ENCODE results near the gene CENPW. TPM values are rescaled to one million over a fixed set of nuclear protein-coding genes. Genes with fewer than 3 reads are reported as not detected.
A peak's percentile ranks its signal among the peaks of the same experiment; 100 is the strongest.

Gene CENPW
- total and polyA plus RNA-seq, 7 experiments from 2014 or later: 1.2 to 37.1 (median 3.9) TPM

- ATAC-seq (no peak), DNase-seq (no peak)
- no peaks in the 10 kb centered on the region for H3K36me3 ChIP-seq (ENCODE audit: control insufficient read depth in 2 of 3, insufficient read depth in 3 of 3, low read length in 3 of 3)
- Mint-ChIP-seq H3K36me3 (no peaks in the 10 kb centered on the region), H3K9me3 (no peaks in the 10 kb centered on the region), H3K4me3 (no peak overlapping the region), H3K27ac (no peak overlapping the region), H3K27me3 (peaks cover 0 to 4% (median 0%) of the 10 kb centered on the region in 5 donors), H3K4me1 (no peaks in the 10 kb centered on the region)
- no peaks in the 10 kb centered on the region for H3K27me3 ChIP-seq (ENCODE audit: control insufficient read depth in 2 of 2, insufficient read depth in 2 of 2, low read length in 2 of 2)
- H3K4me3 ChIP-seq (ENCODE audit: low read length): no peak overlapping the region
- H3K9me3 ChIP-seq (ENCODE audit: control insufficient read depth in 2 of 3, low read length in 3 of 3): no peaks in the 10 kb centered on the region
- no peaks in the 10 kb centered on the region for H3K4me1 ChIP-seq (ENCODE audit: control insufficient read depth in 2 of 2, insufficient read depth in 2 of 2, low read length in 2 of 2)
- ChIA-PET POLR2A (no interaction called here), CTCF (interaction anchor here (0.7 kb wide), 1 partner anchor 9 kb away, joined by 3 read pairs; no protein-coding TSS in a partner anchor)
- H3K27ac ChIP-seq (ENCODE audit: low read depth, low read length): no peak overlapping the region
- intact Hi-C loops (cut with micrococcal nuclease): no loop called here
Measured at GRCh38 chr6:126308362-126308761, 31.6 kb upstream of the CENPW start.

GRCh38 chr6:126312013-126312665 is 27.8 kb upstream of the CENPW start:
- H3K4me3 Mint-ChIP-seq: no peak overlapping the region
- CTCF ChIA-PET: no interaction called here

DNA sequence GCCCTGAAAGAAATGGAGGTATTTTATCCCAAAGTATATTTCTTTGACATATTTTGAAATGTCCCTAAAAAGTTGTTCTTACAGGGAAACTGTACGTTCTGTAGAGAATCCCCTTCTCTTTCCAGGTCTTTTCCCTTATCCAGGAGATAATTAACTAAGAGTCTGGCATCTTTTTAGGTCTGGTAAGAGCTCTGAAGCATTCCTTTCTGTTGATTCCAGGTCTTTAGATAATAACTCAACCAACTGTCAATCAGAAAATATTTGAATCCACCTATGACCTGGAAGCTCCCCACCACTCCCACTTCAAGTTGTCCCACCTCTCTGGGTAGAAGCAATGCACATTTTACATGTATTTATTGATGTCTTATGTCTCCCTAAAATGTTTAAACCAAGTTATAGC is 26.0 kb upstream of the CENPW start:
- peaks cover 0 to 12% (median 0%) of the 10 kb centered on the region in 5 donors for H3K27me3 Mint-ChIP-seq
- Histone ChIP-seq H3K27ac (ENCODE audit: low read depth, low read length) (no peak overlapping the region), H3K36me3 (ENCODE audit: control insufficient read depth in 2 of 3, insufficient read depth in 3 of 3, low read length in 3 of 3) (no peaks in the 10 kb centered on the region)

More at GRCh38 chr6:126312013-126312665, 27.8 kb upstream of the CENPW start:
- H3K9me3 ChIP-seq (ENCODE audit: control insufficient read depth in 2 of 3, low read length in 3 of 3): no peaks in the 10 kb centered on the region
- DNase-seq (no peak), ATAC-seq (no peak)
- Mint-ChIP-seq H3K27ac (no peak overlapping the region), H3K27me3 (peaks cover 0 to 7% (median 0%) of the 10 kb centered on the region in 5 donors), H3K4me1 (no peaks in the 10 kb centered on the region), H3K9me3 (no peaks in the 10 kb centered on the region), H3K36me3 (no peaks in the 10 kb centered on the region)
- no peaks in the 10 kb centered on the region for H3K4me1 ChIP-seq (ENCODE audit: control insufficient read depth in 2 of 2, insufficient read depth in 2 of 2, low read length in 2 of 2)
- no peak overlapping the region for H3K4me3 ChIP-seq (ENCODE audit: low read length)
- POLR2A ChIA-PET: no interaction called here
- no peaks in the 10 kb centered on the region for H3K27me3 ChIP-seq (ENCODE audit: control insufficient read depth in 2 of 2, insufficient read depth in 2 of 2, low read length in 2 of 2)
- no peak overlapping the region for H3K27ac ChIP-seq (ENCODE audit: low read depth, low read length)
- intact Hi-C loops (cut with micrococcal nuclease): no loop called here
- H3K36me3 ChIP-seq (ENCODE audit: control insufficient read depth in 2 of 3, insufficient read depth in 3 of 3, low read length in 3 of 3): no peaks in the 10 kb centered on the region

DNA sequence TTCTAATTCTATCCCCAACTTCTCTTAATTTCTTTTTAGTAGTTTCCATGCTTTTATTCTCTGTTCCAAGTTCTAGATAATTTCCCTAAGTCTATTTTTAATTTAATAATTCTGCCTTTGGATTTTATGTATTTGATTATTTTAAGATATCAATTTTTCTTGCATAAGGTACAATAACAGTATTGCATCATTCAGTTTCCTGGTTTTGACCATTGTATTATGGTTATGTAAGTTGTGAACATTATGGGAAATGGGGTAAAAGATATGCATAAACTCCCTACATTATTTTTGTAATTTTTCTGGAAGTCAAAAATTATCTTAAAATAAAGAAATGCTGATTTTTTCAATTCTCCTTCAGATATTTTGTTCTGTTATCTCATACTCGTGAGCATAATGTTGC is 21.1 kb upstream of the CENPW start:
- H3K9me3 ChIP-seq (ENCODE audit: control insufficient read depth in 2 of 3, low read length in 3 of 3): no peaks in the 10 kb centered on the region
- POLR2A ChIA-PET: no interaction called here
- Mint-ChIP-seq H3K4me1 (no peaks in the 10 kb centered on the region), H3K36me3 (no peaks in the 10 kb centered on the region), H3K4me3 (no peak overlapping the region), H3K9me3 (no peaks in the 10 kb centered on the region), H3K27ac (no peak overlapping the region), H3K27me3 (peaks cover 7 to 25% (median 11%) of the 10 kb centered on the region in 5 donors)
- DNase-seq: no peak
- no peak overlapping the region for H3K27ac ChIP-seq (ENCODE audit: low read depth, low read length)
- intact Hi-C loops (cut with micrococcal nuclease): no loop called here
- H3K4me1 ChIP-seq (ENCODE audit: control insufficient read depth in 2 of 2, insufficient read depth in 2 of 2, low read length in 2 of 2): no peaks in the 10 kb centered on the region
- no peak overlapping the region for H3K4me3 ChIP-seq (ENCODE audit: low read length)
- H3K36me3 ChIP-seq (ENCODE audit: control insufficient read depth in 2 of 3, insufficient read depth in 3 of 3, low read length in 3 of 3): no peaks in the 10 kb centered on the region
- CTCF ChIA-PET: no interaction called here
- no peaks in the 10 kb centered on the region for H3K27me3 ChIP-seq (ENCODE audit: control insufficient read depth in 2 of 2, insufficient read depth in 2 of 2, low read length in 2 of 2)
- no peak for ATAC-seq

More for the DNA sequence above, 26.0 kb upstream of the CENPW start:
- no peaks in the 10 kb centered on the region for H3K4me1 ChIP-seq (ENCODE audit: control insufficient read depth in 2 of 2, insufficient read depth in 2 of 2, low read length in 2 of 2)
- Mint-ChIP-seq H3K9me3 (no peaks in the 10 kb centered on the region), H3K4me1 (no peaks in the 10 kb centered on the region), H3K27ac (no peak overlapping the region), H3K4me3 (no peak overlapping the region), H3K36me3 (no peaks in the 10 kb centered on the region)
- DNase-seq (no peak), ATAC-seq (no peak)
- H3K9me3 ChIP-seq (ENCODE audit: control insufficient read depth in 2 of 3, low read length in 3 of 3): no peaks in the 10 kb centered on the region
- CTCF ChIA-PET: no interaction called here
- no peak overlapping the region for H3K4me3 ChIP-seq (ENCODE audit: low read length)
- no peaks in the 10 kb centered on the region for H3K27me3 ChIP-seq (ENCODE audit: control insufficient read depth in 2 of 2, insufficient read depth in 2 of 2, low read length in 2 of 2)
- POLR2A ChIA-PET: no interaction called here
- intact Hi-C loops (cut with micrococcal nuclease): no loop called here

DNA sequence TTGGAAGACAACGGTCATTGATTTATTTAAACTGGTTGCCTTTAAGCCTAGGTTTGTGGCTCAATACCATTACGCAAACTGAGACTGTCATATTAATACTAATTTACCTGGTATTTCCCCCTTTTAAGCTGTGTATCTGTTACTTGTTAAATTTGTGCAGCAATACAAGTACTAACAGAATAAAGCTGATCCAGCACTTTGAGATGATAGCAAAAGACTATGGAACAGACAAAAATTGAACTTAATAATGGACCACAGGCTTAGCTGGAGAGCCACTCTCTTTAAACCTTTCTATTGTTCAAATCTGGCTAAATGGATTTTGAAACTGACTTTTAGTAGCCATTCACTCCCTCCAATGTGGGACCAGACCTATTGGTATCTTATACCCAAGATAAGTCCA is 6.2 kb upstream of the CENPW start:
- H3K27ac Mint-ChIP-seq: no peak overlapping the region

DNA sequence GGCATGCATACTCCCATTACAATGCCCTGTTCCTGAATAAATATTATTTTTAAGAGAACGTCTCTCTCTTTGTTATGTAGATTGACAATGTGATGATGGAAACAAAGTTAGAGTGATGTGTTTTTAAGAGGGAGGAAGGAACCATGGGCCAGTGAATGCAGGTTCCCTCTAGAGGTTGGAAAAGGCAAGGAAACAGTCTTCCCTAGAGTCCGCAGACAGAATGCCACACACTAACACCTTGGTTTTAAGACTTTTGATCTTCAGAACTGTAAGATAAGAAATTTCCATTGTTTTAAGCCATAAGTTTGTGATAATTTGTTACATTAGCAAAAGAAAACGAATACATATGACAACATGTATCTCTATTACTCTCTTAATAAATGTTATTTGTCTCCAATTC is 4.7 kb upstream of the CENPW start:
- intact Hi-C loops (cut with micrococcal nuclease): loop anchor here in 1 of 2 donors (5.0 kb wide), 1 partner anchor 588 kb away; the partner anchor contains the start of gene HEY2
- no peaks in the 10 kb centered on the region for H3K27me3 Mint-ChIP-seq
- no peak for DNase-seq

More for the DNA sequence above, 6.2 kb upstream of the CENPW start:
- Mint-ChIP-seq H3K9me3 (peaks cover 0 to 4% (median 0%) of the 10 kb centered on the region in 11 donors), H3K4me1 (no peaks in the 10 kb centered on the region), H3K27me3 (peaks cover 0 to 2% (median 0%) of the 10 kb centered on the region in 5 donors), H3K4me3 (no peak overlapping the region), H3K36me3 (no peaks in the 10 kb centered on the region)
- intact Hi-C loops (cut with micrococcal nuclease): no loop called here
- ATAC-seq: no peak
- ChIA-PET POLR2A (no interaction called here), CTCF (no interaction called here)
- DNase-seq: no peak
- Histone ChIP-seq H3K27me3 (ENCODE audit: control insufficient read depth in 2 of 2, insufficient read depth in 2 of 2, low read length in 2 of 2) (no peaks in the 10 kb centered on the region), H3K4me1 (ENCODE audit: control insufficient read depth in 2 of 2, insufficient read depth in 2 of 2, low read length in 2 of 2) (no peaks in the 10 kb centered on the region), H3K4me3 (ENCODE audit: low read length) (no peak overlapping the region), H3K36me3 (ENCODE audit: control insufficient read depth in 2 of 3, insufficient read depth in 3 of 3, low read length in 3 of 3) (no peaks in the 10 kb centered on the region), H3K9me3 (ENCODE audit: control insufficient read depth in 2 of 3, low read length in 3 of 3) (no peaks in the 10 kb centered on the region), H3K27ac (ENCODE audit: low read depth, low read length) (no peak overlapping the region)

DNA sequence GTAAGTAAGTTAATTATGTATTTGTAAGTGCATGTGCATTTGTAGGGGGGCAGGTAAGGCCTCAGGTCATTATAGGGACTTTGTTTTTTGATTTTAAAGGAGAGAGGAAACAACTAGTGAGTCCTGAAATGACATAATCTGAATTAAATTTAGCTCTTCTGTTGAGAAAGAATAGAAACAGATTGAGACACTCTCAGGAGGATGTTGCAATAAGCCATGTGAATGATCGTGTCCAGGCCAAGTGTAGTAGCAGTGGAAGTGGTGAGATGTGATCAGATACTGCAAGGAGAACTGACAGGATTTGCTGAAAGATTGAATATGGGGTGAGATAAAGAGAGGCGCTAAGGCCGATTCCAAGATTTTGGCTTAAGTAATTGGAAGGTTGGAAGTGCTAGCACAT is 2.6 kb upstream of the CENPW start:
- no peak overlapping the region for H3K4me3 Mint-ChIP-seq
- H3K36me3 Mint-ChIP-seq: no peaks in the 10 kb centered on the region
- Histone ChIP-seq H3K27me3 (ENCODE audit: control insufficient read depth in 2 of 2, insufficient read depth in 2 of 2, low read length in 2 of 2) (no peaks in the 10 kb centered on the region), H3K27ac (ENCODE audit: low read depth, low read length) (no peak overlapping the region), H3K4me1 (ENCODE audit: control insufficient read depth in 2 of 2, insufficient read depth in 2 of 2, low read length in 2 of 2) (peaks cover 6 to 12% of the 10 kb centered on the region in 2 donors), H3K36me3 (ENCODE audit: control insufficient read depth in 2 of 3, insufficient read depth in 3 of 3, low read length in 3 of 3) (no peaks in the 10 kb centered on the region), H3K9me3 (ENCODE audit: control insufficient read depth in 2 of 3, low read length in 3 of 3) (no peaks in the 10 kb centered on the region), H3K4me3 (ENCODE audit: low read length) (no peak overlapping the region)
- ChIA-PET POLR2A (no interaction called here), CTCF (no interaction called here)
- peaks cover 5 to 16% (median 12%) of the 10 kb centered on the region in 7 donors for H3K4me1 Mint-ChIP-seq
- intact Hi-C loops (cut with micrococcal nuclease): loop anchor here in 1 of 2 donors (5.0 kb wide), 1 partner anchor 590 kb away; the partner anchor contains the start of gene HEY2
- H3K9me3 Mint-ChIP-seq: peaks cover 0 to 3% (median 0%) of the 10 kb centered on the region in 11 donors
- H3K27me3 Mint-ChIP-seq: no peaks in the 10 kb centered on the region
- DNase-seq (no peak), ATAC-seq (peak; percentile 26)
- no peak overlapping the region for H3K27ac Mint-ChIP-seq

More for the DNA sequence above, 4.7 kb upstream of the CENPW start:
- Mint-ChIP-seq H3K4me3 (no peak overlapping the region), H3K4me1 (no peaks in the 10 kb centered on the region), H3K9me3 (peaks cover 0 to 4% (median 0%) of the 10 kb centered on the region in 11 donors), H3K36me3 (no peaks in the 10 kb centered on the region), H3K27ac (no peak overlapping the region)
- POLR2A ChIA-PET: no interaction called here
- ATAC-seq: no peak
- no peak overlapping the region for H3K27ac ChIP-seq (ENCODE audit: low read depth, low read length)
- H3K36me3 ChIP-seq (ENCODE audit: control insufficient read depth in 2 of 3, insufficient read depth in 3 of 3, low read length in 3 of 3): no peaks in the 10 kb centered on the region
- H3K9me3 ChIP-seq (ENCODE audit: control insufficient read depth in 2 of 3, low read length in 3 of 3): no peaks in the 10 kb centered on the region
- CTCF ChIA-PET: no interaction called here
- H3K4me1 ChIP-seq (ENCODE audit: control insufficient read depth in 2 of 2, insufficient read depth in 2 of 2, low read length in 2 of 2): peaks cover 0 to 3% of the 10 kb centered on the region in 2 donors
- no peaks in the 10 kb centered on the region for H3K27me3 ChIP-seq (ENCODE audit: control insufficient read depth in 2 of 2, insufficient read depth in 2 of 2, low read length in 2 of 2)
- H3K4me3 ChIP-seq (ENCODE audit: low read length): no peak overlapping the region

Measured in naive thymus-derived CD4-positive, alpha-beta T cell (primary cell).